Endometrial microvascular endothelial cells (primary cell): ENCODE measurements around the gene CRYZ. TPM values are rescaled to one million over a fixed set of nuclear protein-coding genes. Genes with fewer than 3 reads are reported as not detected.
"Not testable (repeated sequence)": the region's sequence is repeated elsewhere in the genome, so short reads cannot be mapped to it uniquely, and the experiment has no call there.

Experiments used
- in situ Hi-C: cut with HindIII; loops from 2 replicates; pipeline ENCODE4 v1.10.0; 2017; ENCODE audit warnings: low sequenced_read_pairs, low pct_unique_long_range_greater_than_20kb; ENCODE audit errors: inconsistent ontology term
- total RNA-seq: library from RNA; depleted of rRNA; stranded (reverse); fragments of >200 nt; gene quantifications from one replicate; pipeline ENCODE4 v1.2.3, GENCODE V29; 2015; ENCODE audit errors: inconsistent ontology term

Gene CRYZ
- total RNA-seq, 1 donor from 2014 or later: 22.1 TPM

GRCh38 chr1:74732071-74732946 is 541 bp downstream of the CRYZ start:
- in situ Hi-C loops: not testable (repeated sequence)

DNA sequence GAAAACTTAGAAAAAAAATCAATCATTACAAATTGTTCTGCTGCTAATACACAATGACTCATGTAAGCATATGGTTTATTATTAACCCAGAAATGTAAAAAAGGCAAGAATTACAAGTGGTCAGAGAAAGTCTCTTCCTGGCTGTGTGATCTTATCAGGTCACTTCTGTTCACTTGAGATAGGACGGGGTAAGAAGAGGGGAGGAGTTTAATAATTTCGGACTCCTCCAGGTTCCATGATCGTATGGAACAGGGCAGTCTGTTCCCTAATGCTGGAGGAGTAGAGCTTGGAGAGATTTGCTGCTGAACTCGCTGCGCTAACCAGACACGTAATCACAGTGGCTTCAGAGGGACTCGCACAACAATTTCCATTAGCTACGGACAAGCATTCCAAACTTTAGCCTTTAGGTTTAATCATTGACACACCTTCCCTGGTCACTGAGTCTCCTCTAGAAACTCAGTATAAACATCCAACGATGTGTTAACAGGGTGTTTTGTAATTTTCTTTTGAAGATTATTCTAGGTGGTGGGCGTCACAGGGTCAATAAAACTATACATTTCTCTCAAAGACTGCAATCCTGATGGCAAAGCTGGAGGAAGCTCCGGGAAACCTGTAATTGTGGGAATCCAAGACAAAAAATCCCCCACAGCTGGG is 1.3 kb downstream of the CRYZ start:
- in situ Hi-C loops: no loop called here

DNA sequence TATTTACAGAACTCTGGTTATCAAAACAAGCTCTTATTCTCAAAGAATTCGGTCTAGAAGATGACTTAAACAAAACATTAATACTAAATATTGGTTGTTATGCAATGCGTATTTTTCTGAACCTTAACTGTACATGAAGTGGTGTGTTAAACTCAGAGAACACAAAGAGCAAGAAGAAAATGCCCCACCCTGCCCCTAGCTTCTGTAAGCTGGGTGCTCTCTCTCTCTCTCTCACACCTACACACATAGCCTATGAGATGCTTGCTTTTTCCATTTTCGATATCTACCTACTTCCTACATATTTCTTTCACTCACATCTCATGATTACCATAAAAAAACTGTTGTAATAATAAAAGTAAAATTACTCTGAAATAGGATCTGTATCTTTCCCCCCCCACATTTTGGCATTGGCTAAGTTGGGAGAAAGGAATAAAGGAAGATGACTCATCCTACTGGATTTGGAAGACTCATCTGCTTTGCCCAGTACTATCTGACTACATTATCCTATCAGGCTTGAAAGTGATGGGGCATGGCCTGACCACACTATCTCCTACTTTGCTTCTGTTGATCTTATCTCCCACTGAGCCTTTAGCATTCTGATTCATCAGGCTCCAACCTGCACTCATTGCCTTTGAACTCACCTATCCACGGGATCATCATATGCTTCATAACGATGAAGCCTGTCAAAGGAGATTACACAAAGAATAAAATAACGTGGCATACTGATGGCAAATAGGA is 2.9 kb downstream of the CRYZ start:
- in situ Hi-C loops: no loop called here

- in situ Hi-C loops: no loop called here
Measured at GRCh38 chr1:74728736-74729135, 4.1 kb downstream of the CRYZ start.

GRCh38 chr1:74726063-74726462 is 6.8 kb downstream of the CRYZ start:
- in situ Hi-C loops: no loop called here

DNA sequence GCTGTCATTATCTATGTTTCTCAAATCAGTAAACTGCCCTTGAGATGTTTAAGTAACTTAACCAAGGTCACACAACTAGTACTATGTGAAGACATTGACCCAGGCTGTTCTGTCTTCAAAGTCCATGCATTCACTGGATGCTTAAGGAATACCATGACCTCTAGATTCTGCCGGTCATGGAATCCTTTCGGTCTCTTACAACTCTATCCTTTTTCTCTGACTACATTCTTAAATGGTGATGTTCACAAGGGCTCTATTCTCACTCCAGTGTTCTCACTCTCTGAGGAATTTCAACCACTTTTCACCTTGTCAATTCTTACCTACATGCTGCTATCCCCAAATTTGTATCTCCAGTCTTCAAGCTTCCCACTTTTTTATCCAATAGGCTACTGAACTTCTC is 15.2 kb downstream of the CRYZ start:
- in situ Hi-C loops: no loop called here

GRCh38 chr1:74716822-74717221 is 16.0 kb downstream of the CRYZ start:
- in situ Hi-C loops: no loop called here

DNA sequence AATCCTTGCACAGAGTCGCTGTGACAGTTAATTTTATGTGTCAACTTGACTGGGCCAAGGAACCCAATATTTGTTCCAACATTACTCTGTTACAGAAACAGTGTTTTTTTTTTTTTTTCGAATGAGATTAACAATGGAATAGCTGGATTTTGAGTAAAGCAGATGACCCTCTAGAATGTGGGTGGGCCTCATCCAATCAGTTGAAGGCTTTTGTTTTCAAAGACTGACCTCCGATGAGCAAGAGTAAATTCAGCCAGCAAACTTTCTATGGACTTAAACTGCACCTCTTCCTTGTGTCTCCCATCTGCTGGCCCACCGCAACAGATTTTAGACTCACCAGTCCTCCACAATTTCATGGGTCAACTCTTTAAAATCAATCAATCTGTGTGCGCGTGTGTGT is 17.0 kb downstream of the CRYZ start:
- in situ Hi-C loops: no loop called here

GRCh38 chr1:74715236-74715502 is 17.7 kb downstream of the CRYZ start:
- in situ Hi-C loops: no loop called here

DNA sequence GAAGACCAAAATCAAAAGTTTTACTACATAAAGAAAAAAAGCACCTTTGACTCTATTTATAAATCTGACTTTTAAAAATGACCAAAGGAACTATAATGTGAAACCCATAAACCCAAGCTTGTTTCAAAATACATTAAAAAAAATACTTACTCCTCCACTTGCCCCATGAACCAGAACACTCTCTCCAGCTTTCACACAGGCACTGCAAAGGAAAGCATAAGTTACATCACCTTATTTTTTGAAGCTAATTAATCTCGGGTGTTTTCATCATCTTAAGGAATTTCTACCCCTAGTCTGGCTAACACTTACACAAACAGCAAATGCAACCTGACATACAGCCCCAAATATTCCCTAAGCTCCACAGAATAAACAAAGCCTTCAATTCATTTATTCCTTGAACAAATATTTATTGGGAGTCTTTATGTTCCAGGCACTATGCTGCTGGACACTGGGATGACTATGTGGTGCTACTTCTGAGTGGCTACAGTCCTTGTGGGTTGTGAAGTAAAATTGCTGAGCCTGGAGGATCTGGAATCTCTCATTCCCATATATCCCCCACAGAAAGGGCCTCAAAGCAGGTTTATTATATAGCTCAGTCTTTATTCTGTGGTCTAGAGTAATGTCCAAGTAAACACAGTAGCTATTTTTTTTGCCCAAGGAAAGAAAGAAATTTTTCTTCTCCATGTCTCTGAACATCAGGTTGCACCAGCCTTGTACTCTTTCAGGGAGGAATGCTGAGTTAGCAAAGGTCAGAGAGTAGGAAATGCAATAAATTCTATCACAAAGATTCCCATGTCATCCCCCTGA is 18.2 kb downstream of the CRYZ start:
- in situ Hi-C loops: no loop called here

- in situ Hi-C loops: no loop called here
Measured at GRCh38 chr1:74713849-74714248, 19.0 kb downstream of the CRYZ start.

DNA sequence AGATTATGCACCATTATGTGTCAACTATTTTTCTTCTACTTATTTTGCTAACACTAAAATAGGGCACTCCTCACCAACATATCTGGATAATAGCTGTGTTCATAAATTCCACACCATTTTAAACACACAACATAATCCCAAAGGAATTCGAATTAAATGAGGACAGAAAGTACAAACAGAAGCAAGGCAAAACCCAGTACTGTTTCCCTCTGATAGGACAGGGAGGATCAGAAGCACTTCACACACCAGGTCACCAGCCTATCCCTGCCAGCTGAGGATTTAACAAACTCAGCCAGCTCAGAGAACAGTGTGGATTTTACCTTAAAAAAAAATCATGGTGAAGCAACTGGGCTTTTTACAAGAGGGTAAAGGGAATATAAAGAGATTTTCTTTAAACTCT is 20.0 kb downstream of the CRYZ start:
- in situ Hi-C loops: no loop called here

- in situ Hi-C loops: no loop called here
Measured at GRCh38 chr1:74703386-74704182, 29.3 kb downstream of the CRYZ start.

GRCh38 chr1:74699331-74699730 is 33.5 kb downstream of the CRYZ start:
- in situ Hi-C loops: no loop called here

DNA sequence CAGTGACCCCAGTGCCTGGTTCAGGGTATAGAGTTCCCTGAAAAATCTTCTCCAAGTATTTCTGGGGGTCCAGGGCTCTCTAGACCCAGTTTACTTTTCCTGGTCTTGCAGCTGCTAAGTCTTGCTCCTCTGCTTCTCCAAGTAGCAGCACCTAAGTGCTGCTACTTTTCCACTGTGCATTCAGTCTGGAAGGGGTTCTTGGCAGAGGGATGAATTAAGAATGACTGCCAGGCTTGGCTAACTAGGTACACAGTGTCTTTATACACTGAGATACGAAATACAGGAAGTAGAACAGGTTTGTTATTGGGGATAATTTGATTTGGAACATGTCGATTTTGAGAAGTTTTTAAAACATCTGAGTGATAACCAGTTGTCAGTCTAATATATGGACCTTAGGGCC is 35.0 kb downstream of the CRYZ start:
- in situ Hi-C loops: no loop called here

- in situ Hi-C loops: no loop called here
Measured at GRCh38 chr1:74693473-74693872, 39.4 kb downstream of the CRYZ start.

DNA sequence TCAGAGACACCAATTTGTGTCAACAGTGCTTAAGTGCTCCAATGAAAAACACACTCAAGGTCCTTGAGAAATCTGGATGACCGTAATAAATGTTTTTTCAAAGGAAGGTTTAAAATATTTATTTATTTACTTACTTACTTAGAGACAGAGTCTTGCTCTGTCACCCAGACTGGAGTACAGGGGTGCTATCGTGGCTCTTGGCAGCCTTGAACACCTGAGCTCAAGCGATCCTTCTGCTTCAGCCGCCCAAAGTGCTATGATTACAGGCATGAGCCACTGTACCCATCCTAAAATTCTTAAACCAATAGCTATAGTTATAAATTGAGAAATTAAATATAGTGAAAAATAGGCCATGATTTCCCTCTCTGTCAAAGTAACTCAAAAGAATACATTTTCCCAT is 41.9 kb downstream of the CRYZ start:
- in situ Hi-C loops: no loop called here

- in situ Hi-C loops: no loop called here
Measured at GRCh38 chr1:74690364-74690696, 42.5 kb downstream of the CRYZ start.
